ENCODE measurements around the gene CPA5.
A peak's percentile ranks its signal among the peaks of the same experiment; 100 is the strongest.

The CPA5 gene

GRCh38 chr7:130332259-130333053 lies 12.2 kb upstream of the CPA5 start:
- DNase-seq, result no peak

- no peak for DNase-seq
Observed at GRCh38 chr7:130333832-130334231, 10.8 kb upstream of the CPA5 start.

GRCh38 chr7:130334274-130334673 lies 10.3 kb upstream of the CPA5 start:
- no peak for DNase-seq

GRCh38 chr7:130337410-130337971 lies 7.1 kb upstream of the CPA5 start:
- no peak for DNase-seq

GRCh38 chr7:130338233-130338632 lies 6.4 kb upstream of the CPA5 start:
- no peak for DNase-seq

- DNase-seq, result no peak
Observed at GRCh38 chr7:130341882-130342281, 2.7 kb upstream of the CPA5 start.

GRCh38 chr7:130342701-130343380 lies 1.8 kb upstream of the CPA5 start:
- no peak for DNase-seq

- no peak for DNase-seq
Observed at GRCh38 chr7:130345136-130345535, 520 bp downstream of the CPA5 start.

GRCh38 chr7:130345725-130346124 lies 1.1 kb downstream of the CPA5 start:
- no peak for DNase-seq

GRCh38 chr7:130346177-130346905 lies 1.7 kb downstream of the CPA5 start:
- peak; percentile 41 for DNase-seq

GRCh38 chr7:130346941-130347340 lies 2.3 kb downstream of the CPA5 start:
- DNase-seq, result no peak

GRCh38 chr7:130349911-130350782 lies 5.5 kb downstream of the CPA5 start:
- DNase-seq, result peak; percentile 62

GRCh38 chr7:130350945-130351790 lies 6.6 kb downstream of the CPA5 start:
- DNase-seq, result peak; percentile 50

GRCh38 chr7:130351791-130352090 lies 7.1 kb downstream of the CPA5 start:
- no peak for DNase-seq

- DNase-seq, result peak; percentile 77
Observed at GRCh38 chr7:130352194-130353074, 7.8 kb downstream of the CPA5 start.

- no peak for DNase-seq
Observed at GRCh38 chr7:130353196-130353595, 8.6 kb downstream of the CPA5 start.

GRCh38 chr7:130356121-130356875 lies 11.7 kb downstream of the CPA5 start:
- peak; percentile 99 for DNase-seq

GRCh38 chr7:130356876-130357611 lies 12.4 kb downstream of the CPA5 start:
- DNase-seq, result peak; percentile 76

- no peak for DNase-seq
Observed at GRCh38 chr7:130358471-130358870, 13.9 kb downstream of the CPA5 start.

All from fibroblast of skin of abdomen (primary cell).